HG03135 (cell line): ENCODE data around the gene MYRIP.

Experiments used
- ATAC-seq: cut with Tn5 transposase; IDR thresholded peaks from one replicate; pipeline ENCODE4 v1.9.1; 2021; ENCODE audit warnings: mild to moderate bottlenecking, moderate library complexity; ENCODE audit not compliant: unreplicated experiment

MYRIP gene

DNA sequence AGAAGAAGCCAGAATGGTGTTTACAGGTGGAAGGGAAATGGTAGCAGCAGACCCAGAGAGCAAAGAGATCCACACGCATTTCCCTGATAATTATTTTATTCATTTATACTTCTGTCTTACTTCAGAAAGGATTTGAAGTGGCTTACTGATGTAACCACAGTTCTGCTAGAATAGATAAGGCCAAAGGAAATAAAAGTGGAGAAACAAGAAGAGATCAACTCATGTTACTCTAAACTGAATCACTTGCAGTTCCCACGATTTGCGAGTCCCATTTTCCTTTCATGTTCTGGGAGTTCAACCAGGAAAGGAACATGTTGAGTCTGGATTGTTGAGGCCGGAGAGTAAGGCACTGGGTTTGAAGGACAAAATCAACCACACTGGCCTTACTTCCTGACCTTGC lies 151.8 kb downstream of the MYRIP start:
- no peak for ATAC-seq

- no peak for ATAC-seq
Observed at GRCh38 chr3:39962581-39962980, 153.2 kb downstream of the MYRIP start.

DNA sequence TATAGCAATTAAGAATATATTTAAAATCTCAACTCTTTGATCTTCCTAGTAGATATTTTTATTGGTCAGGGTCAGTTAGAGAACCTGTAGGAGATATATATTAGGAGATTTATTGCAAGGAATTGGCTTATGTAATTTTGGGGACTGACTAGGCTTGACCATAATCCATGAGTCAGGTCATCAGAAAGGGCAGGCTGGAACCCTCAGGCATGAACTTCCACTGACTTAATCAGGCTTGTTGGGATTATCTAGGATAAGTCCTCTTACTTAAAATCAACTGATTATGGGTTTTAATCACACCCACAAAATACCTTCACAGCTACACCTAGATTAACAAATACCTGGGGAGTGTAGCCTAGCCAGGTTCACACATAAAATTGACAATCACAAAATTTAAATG lies 156.1 kb downstream of the MYRIP start:
- no peak for ATAC-seq

DNA sequence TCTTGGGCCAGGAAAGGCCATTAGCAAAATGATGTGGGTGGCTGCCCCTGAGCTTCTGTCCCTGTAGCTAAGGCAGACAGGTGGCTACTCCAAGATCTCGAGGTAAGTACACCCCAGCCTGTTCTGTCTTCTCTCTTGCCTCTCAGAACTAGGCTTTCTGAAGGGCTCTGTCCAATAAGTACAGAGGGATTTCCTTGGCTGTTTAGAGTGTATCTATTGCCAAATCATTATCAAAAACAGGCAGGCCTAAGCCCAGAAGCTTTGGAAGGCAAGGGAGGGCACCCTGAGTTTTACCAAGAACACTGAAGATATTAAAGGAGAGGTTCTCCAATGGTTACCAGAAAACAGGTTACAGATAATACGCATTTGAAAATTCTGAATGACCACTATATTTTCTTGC lies 156.6 kb downstream of the MYRIP start:
- ATAC-seq: no peak

DNA sequence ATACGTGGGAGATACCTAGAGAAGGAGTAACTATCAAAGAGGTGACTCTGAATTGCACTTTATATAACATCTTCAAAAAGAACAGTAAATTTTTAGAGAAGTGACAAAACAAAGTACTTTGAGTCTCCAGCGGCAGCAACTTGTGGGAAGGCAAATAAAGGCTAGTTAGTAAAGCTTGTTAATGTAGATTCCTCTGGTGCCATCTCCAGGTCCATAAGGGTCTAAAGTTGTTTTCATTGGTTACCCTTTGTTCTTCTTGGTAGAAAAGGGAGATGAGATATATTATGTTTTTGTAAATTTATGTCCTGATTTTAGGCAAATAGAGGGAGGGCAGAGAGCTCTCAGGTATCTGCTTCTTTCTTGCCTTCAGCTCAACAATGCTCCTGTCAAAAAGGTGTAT lies 161.6 kb downstream of the MYRIP start:
- no peak for ATAC-seq

DNA sequence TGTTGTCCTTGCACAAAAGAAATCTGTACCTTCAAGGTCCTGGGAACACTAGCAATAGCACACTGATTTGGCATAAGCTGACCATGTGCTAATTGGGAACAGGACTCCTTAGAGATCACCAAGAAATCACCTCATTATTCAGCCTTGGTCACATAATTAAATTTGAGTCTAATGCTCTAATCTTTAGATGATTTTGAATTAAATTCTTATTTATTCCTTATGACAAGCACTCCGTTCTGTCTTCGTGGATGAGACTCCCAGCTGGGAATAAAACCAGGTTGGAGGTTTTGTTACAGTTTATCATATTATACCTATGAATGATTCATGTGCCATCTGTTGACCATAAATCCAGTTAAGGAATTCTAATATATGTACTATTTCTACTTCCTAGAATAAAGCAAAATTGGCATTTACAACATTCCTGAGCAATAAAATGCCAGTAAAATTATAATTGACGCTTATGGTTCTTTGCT lies 162.2 kb downstream of the MYRIP start:
- no peak for ATAC-seq

- no peak for ATAC-seq
Observed at GRCh38 chr3:39972508-39972907, 163.1 kb downstream of the MYRIP start.

DNA sequence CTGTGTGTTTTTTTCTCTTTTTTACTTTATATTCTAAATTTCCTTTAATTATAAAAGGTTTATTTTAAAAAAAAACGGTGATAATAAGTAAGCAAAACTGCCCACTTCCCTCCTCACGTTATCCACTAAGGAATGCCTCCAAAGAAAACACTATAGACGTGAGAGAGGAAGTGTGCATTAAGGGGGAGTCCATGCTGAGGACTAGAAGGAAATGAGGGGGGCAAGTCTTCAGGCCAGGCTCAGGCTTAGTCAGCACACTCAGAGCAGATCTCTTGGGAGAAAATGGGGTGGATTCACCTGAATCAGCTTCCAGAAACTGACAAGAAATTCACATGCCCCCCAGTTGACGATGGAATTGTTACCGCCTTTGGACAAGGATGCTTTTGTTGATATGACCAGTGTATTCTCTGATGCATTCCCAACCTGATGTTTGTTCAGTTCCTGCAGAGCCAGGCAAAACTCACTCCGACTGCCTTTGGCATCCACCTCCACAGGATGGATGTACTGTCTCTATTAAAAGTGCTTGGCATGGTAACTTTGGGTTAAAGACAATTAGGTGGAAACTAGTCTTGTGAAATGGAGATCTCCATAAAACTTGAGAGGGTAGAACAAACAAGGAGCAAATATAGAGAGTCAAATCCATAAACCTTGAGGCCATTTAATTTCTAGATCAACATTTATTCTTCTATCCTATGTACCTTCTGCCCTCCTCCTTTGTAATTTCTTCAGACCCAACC lies 167.8 kb downstream of the MYRIP start:
- ATAC-seq: no peak

DNA sequence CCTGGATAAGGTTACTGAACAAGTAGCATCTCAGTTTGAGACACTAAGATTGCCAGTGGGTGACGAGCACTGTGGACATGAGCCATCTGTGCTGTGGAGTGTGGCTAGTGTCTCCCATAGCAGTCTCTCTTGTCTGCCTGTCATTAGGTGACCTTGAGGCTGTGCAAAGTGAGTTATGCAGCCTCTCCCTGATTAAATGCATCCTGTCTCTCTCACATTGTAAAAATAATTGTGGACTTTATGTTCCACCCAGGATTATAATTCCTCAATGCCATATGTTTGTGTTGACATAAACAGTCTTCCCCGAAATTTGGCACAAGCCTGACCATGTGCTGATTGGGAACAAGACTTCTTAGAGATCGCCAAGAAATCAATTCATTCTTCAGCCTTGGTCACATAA lies 168.9 kb downstream of the MYRIP start:
- ATAC-seq: no peak

GRCh38 chr3:39980058-39980457 lies 170.6 kb downstream of the MYRIP start:
- ATAC-seq: no peak

DNA sequence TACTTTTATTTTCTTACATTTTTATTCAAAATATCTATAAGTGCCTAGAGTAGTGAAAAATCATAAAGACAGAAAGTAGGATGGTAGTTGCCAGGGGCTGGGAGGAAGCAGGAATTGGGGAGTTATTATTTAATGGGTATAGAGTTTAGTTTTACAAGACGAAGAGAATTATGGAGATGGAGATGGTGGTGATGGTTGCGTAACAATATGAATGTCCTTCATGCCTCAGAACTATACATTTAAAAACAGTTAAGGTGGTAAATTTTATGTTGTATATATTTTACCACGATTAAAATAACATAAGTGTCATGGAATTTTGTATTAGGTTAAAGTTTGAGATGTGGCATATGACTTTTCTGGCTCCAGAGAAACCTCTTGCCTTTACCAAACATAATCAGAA lies 171.4 kb downstream of the MYRIP start:
- ATAC-seq: no peak

- no peak for ATAC-seq
Observed at GRCh38 chr3:39981547-39982184, 172.3 kb downstream of the MYRIP start.

- ATAC-seq: no peak
Observed at GRCh38 chr3:39982665-39983357, 173.4 kb downstream of the MYRIP start.

GRCh38 chr3:39989746-39990145 lies 180.3 kb downstream of the MYRIP start:
- ATAC-seq: no peak

DNA sequence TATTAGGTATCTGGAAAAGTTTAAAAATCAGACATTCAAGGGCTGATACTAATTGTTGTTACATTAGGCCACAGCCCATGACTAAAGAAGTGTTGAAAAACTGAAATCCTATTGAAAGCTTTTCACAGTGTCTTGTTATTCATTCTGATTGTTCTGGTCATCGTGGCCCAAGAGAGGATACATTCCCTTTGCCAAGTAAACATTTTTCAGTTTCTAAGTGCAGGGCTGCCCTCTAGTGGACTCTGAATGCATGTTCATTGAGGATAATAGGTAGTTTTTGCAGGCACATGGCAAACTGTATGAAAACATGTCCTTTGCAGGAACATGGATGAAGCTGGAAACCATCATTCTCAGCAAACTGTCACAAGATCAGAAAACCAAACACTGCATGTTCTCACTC lies 181.1 kb downstream of the MYRIP start:
- ATAC-seq: no peak

GRCh38 chr3:40008796-40009195 lies 199.4 kb downstream of the MYRIP start:
- no peak for ATAC-seq

DNA sequence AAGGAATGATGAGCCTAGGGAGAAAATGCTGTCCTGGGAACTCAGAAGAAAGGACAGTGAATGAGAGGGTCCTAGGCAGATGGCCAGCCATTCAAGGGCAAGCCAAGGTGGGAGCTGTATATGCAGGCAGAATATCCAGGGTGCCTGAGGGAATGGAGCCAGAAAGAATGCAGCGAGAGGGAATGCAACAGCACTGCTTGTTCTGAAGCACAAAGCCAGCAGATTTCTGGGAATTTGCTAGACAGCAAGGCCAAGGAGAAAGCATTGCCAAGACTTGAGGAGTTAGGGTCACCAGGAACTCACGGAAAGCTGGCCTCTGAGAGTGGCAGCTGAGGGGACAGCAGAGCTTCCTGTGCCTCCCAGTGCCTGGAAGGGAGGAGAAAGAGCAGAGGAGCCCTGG lies 200.6 kb downstream of the MYRIP start:
- no peak for ATAC-seq

DNA sequence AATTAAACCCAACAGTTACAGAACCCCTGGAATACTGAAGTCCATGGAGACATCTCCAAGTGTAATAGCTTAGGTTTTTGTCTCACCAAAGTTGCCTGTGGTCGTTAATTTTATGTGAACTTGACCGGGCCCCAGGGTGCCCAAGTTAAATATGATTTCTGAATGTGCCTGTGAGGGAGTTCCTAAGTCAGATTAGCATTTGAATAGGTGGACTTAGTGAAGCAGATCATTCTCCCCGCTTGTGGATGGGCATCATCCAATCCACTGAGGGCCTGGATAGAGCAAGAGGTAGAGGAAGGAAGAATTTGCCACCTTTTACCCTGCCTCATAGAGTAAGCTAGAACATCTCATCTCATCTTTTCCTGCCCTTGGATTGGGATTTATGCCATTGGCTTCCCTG lies 203.0 kb downstream of the MYRIP start:
- no peak for ATAC-seq

GRCh38 chr3:40016391-40016790 lies 207.0 kb downstream of the MYRIP start:
- ATAC-seq: no peak

DNA sequence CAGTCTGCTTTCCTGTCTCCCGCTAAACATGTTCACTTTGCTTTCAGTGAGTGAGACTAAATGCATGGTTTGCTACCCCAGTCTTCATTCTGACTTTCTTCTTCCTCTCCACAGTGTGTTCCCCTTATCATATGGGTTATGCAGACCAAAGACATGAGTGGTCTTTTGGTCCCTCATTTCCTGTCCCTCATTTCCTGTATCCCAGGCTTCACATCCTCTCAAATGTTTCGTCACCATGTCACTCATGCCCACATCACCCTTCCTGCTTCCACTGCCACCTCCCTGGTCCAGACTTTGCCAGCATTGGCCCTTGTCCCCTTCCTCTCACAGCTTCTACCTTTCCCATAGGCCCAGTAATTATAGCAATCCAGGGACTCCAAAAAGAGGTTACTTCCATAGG lies 209.0 kb downstream of the MYRIP start:
- ATAC-seq: no peak

DNA sequence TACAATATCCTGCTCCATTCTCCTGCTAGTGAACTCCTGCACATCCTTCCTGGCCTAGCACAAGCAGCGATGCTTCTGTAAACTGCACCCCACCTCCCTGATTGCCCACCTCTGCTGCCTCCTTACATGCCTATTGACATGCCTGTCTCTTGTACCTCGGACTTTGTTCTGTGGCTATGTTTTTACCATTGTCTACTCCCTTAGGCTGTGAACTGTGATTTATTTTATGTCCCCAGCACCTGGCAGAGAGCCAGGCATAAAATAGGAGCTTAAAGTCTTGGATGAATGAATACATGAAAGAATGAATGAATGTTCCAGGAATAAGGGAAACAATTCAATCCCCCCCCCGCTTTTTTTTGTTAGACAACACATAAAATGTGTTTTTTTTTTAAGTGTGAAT lies 210.0 kb downstream of the MYRIP start:
- ATAC-seq: no peak

- no peak for ATAC-seq
Observed at GRCh38 chr3:40020689-40021088, 211.3 kb downstream of the MYRIP start.
